Measurements from ENCODE around the gene CHRNA7.
"Not testable (repeated sequence)": the region's sequence is repeated elsewhere in the genome, so short reads cannot be mapped to it uniquely, and the experiment has no call there.

Gene CHRNA7

DNA sequence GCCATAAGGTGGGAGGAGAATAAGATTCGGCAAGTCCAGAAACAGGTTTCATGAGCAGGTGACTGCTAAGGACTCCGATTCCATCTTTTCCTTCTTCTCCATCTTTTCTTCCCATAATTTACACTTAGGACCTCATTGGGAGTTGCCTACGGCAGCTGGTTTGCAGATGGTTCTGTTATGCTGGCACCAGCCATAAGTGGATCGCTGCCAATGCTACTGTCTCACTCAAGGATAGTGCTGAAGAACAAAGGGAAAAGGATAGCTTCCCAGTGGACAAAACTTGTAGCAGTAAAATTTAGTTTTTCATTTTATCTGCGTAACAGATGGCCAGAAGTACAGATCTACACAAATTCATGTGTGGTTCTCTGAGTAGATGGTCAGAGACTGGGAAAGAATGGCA lies 178.8 kb downstream of the CHRNA7 start:
- FAIRE-seq: not testable (repeated sequence)

DNA sequence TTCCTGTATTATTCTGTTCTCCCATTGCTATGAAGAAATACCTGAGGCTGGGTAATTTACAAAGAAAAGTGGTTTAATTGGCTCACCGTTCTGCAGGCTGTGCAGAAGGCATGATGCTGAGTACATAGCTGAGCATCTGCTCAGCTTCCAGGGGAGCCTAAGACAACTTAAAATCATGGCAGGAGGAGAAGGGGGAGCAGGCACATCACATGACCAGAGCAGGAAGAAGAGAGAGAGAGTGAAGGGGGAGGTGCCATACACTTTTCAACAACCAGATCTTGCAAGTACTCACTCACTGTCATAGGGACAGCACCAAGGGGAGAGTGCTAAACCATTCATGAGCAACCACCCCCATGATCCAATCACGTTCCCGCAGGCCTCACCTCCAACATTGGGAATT lies 188.4 kb downstream of the CHRNA7 start:
- no peak for FAIRE-seq
